ENCODE measurements around the gene MMRN2.

DNA sequence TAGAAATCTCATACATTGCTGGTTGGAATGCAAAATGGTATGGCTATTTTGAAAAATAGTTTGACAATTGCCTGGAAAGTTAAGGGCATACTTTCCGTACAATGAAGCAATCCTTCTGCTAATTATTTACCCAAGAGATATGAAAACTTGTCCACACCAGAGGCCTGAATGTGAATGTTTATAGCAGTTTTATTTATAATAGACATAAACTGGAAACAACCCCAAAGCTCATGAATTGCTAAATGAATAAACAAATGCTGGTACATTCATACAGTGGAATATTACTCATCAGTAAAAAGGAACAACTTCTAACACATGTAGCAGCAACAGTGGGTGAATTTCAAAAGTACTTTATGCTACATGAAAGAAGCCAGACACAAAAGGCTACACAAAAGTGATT, 42.7 kb downstream of the MMRN2 start:
- TF ChIP-seq MAX (IDR thresholded peaks at IDR 0.05) (no peak), CTCF (IDR thresholded peaks at IDR 0.05; ENCODE audit: low read depth, low read length, missing input control) (no peak), SP1 (IDR thresholded peaks at IDR 0.05) (no peak), RXRA (IDR thresholded peaks at IDR 0.05) (no peak), HNF4G (IDR thresholded peaks at IDR 0.05) (no peak), YY1 (IDR thresholded peaks at IDR 0.05) (no peak), JUND (IDR thresholded peaks at IDR 0.05) (no peak)
- TF ChIP-seq, protein P1, sequence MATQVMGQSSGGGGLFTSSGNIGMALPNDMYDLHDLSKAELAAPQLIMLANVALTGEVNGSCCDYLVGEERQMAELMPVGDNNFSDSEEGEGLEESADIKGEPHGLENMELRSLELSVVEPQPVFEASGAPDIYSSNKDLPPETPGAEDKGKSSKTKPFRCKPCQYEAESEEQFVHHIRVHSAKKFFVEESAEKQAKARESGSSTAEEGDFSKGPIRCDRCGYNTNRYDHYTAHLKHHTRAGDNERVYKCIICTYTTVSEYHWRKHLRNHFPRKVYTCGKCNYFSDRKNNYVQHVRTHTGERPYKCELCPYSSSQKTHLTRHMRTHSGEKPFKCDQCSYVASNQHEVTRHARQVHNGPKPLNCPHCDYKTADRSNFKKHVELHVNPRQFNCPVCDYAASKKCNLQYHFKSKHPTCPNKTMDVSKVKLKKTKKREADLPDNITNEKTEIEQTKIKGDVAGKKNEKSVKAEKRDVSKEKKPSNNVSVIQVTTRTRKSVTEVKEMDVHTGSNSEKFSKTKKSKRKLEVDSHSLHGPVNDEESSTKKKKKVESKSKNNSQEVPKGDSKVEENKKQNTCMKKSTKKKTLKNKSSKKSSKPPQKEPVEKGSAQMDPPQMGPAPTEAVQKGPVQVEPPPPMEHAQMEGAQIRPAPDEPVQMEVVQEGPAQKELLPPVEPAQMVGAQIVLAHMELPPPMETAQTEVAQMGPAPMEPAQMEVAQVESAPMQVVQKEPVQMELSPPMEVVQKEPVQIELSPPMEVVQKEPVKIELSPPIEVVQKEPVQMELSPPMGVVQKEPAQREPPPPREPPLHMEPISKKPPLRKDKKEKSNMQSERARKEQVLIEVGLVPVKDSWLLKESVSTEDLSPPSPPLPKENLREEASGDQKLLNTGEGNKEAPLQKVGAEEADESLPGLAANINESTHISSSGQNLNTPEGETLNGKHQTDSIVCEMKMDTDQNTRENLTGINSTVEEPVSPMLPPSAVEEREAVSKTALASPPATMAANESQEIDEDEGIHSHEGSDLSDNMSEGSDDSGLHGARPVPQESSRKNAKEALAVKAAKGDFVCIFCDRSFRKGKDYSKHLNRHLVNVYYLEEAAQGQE (IDR thresholded peaks at IDR 0.05), result no peak

Data from liver (tissue), 3 donors.